D721Med (cell line): Measurements from ENCODE around the gene PHACTR2.
"Not testable (repeated sequence)": the region's sequence is repeated elsewhere in the genome, so short reads cannot be mapped to it uniquely, and the experiment has no call there.

ENCODE experiments used
- DNase-seq: peaks from one replicate; pipeline ENCODE4 v3.0.0; 2011; ENCODE audit warnings: low spot score; ENCODE audit not compliant: insufficient read length
- FAIRE-seq: peaks from 2 replicates; lab custom pipeline; 2011; peaks lifted over from hg19 to GRCh38; lab: Jason Lieb, UNC
- CTCF ChIP-seq: IDR thresholded peaks from 2 replicates; pipeline ENCODE4 v1.5.1; 2012; ENCODE audit warnings: mild to moderate bottlenecking, control low read depth; ENCODE audit not compliant: insufficient read depth; ENCODE audit errors: missing control alignments

Gene PHACTR2

GRCh38 chr6:143872201-143872600 is 194.4 kb downstream of the PHACTR2 start:
- FAIRE-seq = no peak
- no peak for TF ChIP-seq CTCF

GRCh38 chr6:143873600-143873999 is 195.8 kb downstream of the PHACTR2 start:
- DNase-seq, FAIRE-seq: not testable (repeated sequence)

More at GRCh38 chr6:143872201-143872600, 194.4 kb downstream of the PHACTR2 start:
- DNase-seq = no peak

DNA sequence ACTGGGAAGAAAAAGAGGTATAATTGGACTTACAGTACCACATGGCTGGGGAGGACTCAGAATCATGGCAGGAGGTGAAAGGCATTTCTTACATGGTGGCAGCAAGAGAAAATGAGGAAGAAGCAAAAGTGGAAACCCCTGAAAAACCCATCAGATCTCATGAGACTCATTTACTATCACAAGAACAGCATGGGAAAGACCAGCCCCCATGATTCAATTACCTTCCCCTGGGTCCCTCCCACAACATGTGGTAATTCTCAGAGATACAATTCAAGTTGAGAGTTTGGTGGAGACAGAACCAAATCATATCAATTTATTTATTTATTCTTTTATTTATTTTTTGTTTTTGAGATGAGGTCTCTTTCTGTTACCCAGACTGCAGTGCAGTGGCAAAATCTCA is 196.7 kb downstream of the PHACTR2 start:
- not testable (repeated sequence) for FAIRE-seq, DNase-seq

DNA sequence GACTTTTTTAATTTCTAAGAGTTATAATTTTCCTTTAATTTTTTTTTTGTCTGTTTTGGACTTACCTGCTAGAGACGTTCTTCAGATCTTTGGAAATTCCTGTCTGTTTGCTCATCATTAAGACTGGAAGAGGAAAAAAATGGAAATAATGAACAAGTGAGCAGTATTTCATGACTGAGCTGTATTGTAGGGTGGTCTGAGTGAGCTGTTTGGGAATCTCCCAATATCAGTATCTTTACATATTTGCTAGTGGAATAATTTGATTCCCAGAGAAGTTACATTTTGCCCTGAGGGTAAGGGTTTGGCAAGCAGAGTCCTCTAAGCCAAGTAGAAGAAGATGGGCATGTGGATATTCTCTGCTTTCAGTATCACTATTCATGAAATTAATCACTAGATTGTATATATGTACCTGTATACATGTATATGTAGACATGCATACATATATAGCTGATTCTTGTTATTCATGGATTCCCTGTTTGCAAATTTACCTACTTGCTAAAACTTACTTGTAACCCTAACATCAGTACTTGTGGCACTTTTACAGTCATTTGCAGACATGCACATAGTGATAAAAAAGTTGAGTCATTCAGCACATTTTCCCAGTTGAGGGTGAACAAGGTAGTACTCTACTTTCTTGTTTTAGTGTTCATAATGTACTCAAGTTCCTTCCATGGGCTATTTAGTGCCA is 200.0 kb downstream of the PHACTR2 start:
- DNase-seq (no peak), FAIRE-seq (no peak)
- TF ChIP-seq CTCF = no peak

- TF ChIP-seq CTCF = no peak
- FAIRE-seq (no peak), DNase-seq (no peak)
Observed at GRCh38 chr6:143878272-143878760, 200.6 kb downstream of the PHACTR2 start.

- DNase-seq = no peak
- no peak for FAIRE-seq
- TF ChIP-seq CTCF = no peak
Observed at GRCh38 chr6:143880412-143880811, 202.6 kb downstream of the PHACTR2 start.
